Stimulated activated CD8-positive, alpha-beta memory T cell treated with anti-CD3 and anti-CD28 coated beads, Interleukin-2, amount 100 ng/mL, for 1 hour (primary cell): ENCODE data around the gene AGAP1.
"Not testable (repeated sequence)": the region's sequence is repeated elsewhere in the genome, so short reads cannot be mapped to it uniquely, and the experiment has no call there.

Experiments used
- DNase-seq, 2 donors: peaks; one replicate each; pipeline ENCODE4 v3.0.0-alpha.2; 2020; ENCODE audit warnings: low read depth in 2 of 2

The AGAP1 gene

DNA sequence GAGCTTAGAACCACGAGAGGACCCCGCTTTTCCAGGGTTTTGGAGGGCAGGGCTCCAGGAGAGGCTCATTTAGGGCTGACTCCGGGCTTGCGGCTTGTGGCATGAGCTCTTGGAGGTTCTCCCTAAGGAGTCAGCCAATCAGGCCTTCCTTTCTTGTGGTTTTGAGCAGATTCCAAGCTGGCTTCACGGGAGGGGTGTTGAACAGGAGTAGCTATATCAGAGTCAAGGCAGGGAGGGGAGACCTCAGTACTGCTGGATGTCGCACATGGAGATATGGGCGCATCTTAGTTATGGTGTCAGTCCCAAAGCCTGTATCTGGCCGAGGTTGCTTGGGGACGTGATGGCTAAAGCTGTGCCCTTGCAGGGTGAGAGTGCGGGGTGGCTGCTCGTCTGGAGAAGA is 98.6 kb downstream of the AGAP1 start:
- DNase-seq: no peak

DNA sequence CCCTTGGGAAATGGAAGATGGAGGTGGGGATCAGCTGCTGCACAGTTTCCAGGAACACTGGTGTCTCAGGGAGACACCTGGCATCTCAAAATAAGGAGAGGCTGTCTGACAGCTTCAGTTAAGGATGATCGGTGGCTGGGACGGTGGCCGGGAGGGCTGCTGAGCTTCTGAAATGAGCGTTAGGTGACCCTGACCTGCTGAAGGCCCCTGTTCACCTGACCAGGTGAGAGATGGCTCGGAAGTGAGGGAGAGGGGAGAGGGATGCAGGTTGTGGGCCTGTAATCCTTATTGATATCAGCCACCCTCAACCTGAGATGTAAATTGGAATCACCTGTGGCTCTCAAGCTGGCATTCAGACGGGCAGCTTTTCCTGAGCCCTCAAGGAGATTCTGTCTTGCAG is 99.0 kb downstream of the AGAP1 start:
- DNase-seq: no peak

DNA sequence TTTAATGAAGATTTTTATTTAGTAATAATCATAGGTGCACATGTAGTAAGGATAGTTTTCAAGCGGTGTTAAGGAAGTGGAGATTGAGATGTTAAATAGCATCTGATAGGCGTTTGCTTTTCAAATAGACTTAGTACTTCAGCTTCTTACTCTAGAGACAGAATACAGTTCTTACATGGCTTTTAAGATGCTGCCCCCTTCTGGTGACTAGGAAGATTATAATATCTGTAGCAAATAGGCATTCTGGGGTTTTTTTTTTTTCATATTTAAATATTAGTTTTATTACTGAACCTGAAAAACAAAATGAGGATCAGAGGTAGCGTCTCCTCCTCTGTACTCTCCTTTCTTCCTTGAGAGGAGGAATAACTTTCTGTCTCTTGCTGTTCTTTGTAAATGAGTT is 100.2 kb downstream of the AGAP1 start:
- no peak for DNase-seq

DNA sequence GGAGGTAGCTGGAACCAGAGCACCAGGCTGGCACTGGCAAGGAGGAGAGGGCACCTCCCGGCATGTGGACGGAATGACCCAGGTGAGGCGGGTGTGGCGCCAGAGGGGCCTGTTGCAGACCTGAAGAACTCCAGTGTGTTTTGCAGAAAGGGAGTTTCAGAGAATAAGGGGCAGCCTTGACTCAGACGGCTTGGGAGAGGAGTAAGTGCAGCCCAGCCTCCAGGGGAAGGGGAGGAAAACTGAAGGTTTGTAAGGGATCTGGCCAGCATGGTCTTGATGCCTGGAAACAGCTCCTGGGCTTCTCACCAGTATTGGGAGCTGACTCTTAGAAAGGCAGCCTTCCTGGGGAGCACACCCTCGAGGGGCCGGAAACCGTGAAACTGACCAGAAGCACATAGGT is 101.1 kb downstream of the AGAP1 start:
- no peak for DNase-seq

DNA sequence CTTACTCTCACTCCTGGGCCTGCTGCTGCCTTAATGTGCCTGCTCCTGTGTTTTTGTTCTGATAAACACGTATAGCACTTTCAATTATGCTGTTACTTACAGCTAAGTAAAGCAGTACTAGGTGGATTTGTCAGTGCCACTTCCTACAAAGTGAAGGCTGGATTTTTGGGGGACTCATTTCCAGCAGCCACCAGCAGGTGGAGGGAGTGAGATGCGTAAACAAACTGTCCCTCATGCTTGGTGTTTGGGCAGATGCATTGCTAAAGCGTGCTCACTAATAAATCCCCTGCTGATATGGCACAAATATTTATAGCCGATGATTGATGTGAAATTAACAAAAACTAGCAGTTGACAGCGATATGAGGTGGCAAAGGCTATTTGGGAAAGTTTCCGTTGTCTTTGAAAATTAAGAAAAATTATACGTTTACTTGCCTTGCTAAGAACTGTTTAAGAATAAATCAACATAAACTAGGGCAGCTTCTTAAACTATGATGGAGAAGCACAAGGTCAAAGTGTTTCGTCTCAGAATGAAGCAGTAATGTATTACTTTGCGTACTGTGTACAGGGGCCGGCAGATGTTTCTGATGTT is 101.7 kb downstream of the AGAP1 start:
- no peak for DNase-seq

DNA sequence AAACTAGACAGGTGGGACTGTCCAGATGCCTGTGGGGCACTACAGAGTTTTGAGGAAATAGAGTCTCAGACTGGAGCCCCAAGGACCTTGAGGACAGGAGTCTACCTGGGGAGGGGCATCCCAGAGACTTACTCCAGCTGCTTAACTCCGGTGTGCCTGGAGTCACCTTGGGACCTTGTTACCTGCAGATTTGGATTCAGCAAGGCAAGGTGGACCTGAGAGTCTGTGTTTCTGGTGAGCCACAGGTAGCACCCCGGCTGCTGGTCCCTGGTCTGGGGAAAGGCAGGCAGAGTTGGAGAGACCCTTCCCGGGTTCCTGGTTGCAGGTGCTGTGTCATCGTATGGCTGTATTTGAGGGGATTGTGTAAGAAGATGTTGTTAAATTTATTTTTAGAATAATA is 102.4 kb downstream of the AGAP1 start:
- DNase-seq: no peak

DNA sequence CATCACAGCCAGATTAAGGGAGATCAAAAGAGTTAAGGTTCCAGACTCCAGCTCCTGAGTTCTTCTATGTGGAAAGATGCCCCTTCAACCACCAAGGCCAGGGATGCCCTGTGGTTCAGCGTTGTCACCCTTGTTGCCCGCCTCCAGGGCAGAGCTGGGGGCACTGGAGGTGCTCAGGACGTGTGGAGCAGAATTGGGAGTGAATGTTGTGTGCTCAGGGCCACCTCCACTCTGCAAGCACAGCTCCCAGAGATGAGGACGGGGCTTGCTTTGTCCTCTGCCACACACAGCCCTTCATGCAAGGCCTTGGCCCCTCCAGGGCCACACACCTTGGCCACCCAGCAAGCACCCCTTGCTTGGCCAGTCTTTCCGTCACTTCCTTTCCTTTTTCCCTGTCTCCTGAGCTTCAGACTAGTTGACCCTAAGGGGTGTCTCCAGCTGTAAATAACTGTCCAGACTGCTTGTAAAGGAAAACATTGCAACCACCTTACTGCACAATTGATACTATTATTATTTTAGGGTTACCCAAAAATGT is 103.3 kb downstream of the AGAP1 start:
- no peak for DNase-seq

DNA sequence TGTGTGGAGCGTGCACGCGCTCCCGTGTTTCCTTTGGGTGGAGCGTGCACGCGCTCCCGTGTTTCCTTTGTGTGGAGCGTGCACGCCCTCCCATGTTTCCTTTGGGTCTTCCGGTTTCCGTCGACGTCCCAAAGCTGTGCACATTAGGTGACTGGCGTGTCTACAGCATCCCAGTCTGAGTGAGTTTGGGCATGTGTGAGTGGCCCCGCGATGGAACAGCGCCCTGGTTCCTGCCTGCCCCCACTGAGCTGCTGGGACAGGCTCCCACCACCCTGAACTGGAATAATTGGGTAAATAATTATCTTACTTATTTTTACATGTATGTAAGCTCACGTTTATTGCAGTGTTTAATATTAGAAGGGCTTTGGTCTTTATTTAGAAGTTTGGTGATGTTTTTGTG is 104.2 kb downstream of the AGAP1 start:
- DNase-seq: no peak

DNA sequence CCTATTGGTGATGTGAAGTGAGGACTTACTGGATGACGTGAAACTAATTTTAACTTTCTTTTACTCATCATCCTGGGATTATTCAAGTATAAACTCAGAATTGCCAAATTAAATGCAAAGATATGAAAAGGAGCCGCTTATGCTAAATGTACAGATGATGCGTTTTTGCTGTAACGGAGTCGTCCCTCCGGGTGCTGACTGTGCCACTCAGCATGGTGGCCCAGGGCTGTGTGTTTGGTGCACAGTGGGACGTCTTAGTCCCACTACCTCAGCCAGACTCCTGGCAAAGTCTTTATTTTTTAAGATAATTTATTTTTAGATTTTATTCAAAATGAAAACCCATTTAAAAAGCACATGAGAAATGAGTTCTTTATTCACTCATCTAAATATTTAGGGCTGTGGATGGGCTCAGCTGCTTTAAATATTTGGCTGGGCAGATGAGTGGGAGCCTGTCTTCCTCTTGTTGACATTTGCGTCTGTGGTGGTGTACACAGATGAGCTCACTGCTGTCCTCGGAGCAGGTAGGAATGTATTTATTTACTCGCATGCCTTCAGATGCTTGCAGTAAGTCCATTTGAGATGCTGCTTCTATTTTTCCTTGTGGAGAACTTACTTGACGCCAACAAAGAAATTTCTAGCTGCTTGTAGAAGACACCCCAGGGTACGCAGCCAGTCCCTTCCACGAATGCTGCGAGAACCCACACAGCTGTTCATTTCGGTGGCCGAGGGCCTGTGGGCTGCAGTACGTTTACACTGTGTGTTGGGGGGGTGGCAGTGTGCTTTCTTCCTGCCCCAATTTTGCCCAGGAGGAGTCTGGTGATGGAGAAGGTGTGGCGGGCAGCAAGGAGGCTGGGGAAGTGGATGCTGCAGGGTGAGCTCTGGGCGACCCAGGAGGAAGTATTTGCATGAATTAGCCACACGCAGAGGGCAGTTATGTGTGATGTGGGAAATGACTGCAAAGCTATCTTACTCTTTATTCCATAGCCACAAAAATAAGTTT is 105.0 kb downstream of the AGAP1 start:
- no peak for DNase-seq

DNA sequence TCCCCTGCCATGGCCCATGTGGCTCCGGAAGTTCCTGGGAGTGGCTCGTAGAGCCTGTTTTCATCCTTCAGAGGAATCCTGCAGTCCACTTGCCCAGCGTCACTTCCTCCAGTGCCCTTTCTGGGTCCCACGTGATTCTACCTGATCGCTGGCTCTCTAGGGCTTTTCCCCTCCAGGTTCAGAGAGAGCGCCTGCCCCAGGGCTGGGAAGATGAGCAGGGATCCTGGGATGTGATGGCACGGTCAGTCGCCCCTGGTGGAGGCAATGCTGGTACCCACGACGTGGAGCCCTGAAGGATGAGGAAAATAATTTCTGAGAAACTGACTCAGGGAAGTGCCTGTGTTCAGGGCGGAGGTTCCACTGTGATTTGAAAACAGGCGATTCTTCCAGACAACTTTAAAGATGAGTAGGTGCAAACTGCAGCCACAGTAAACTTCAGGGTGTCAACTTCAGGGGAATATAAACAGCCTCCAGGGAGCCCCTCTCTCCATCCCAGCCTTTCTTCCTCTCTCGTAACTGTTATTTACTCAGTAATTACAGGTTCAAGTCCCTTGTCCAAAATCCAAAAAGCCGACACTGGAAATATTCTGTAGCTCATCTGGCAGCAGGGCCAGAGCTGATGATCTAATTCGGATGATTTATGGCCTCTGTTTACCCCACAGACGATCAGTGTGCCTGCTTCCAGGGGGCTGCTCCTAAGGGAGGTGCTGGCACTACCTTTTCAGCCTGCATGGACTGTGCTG is 105.9 kb downstream of the AGAP1 start:
- DNase-seq: no peak

DNA sequence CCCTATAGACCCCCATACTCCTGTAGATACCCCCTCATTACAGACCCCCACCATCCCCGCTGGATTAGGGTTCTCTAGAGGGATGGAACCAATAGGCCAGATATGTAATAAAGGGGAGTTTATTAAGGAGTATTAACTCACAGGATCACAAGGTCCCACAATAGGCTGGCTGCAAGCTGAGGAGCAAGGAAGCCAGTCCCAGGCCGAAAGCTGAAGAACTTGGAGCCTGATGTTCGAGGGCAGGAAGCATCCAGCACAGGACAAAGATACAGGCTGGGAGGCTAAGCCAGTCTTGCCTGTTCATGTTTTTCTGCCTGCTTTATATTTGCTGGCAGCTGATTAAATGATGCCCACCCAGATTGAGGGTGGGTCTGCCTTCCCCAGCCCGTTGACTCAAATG is 106.6 kb downstream of the AGAP1 start:
- no peak for DNase-seq

DNA sequence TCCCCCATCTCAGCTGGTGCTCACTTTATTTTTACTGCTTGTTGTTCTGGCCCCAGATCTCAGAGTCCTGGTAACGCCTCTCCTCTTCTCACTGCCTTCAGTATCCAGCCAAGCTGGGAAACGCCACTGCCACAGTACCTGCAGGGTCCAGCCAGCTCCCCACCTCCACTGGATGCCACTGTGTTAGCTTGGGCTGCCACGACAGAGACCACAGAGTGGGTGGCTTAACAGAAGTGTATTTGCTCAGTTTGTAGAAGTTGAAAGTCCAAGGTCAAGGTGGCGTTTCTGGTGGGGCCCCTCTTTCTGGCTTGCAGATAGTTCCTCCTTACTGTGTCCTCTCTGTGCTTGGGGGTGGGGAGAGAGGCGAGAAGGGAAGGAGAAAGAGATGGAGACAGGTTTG is 107.1 kb downstream of the AGAP1 start:
- DNase-seq: no peak

DNA sequence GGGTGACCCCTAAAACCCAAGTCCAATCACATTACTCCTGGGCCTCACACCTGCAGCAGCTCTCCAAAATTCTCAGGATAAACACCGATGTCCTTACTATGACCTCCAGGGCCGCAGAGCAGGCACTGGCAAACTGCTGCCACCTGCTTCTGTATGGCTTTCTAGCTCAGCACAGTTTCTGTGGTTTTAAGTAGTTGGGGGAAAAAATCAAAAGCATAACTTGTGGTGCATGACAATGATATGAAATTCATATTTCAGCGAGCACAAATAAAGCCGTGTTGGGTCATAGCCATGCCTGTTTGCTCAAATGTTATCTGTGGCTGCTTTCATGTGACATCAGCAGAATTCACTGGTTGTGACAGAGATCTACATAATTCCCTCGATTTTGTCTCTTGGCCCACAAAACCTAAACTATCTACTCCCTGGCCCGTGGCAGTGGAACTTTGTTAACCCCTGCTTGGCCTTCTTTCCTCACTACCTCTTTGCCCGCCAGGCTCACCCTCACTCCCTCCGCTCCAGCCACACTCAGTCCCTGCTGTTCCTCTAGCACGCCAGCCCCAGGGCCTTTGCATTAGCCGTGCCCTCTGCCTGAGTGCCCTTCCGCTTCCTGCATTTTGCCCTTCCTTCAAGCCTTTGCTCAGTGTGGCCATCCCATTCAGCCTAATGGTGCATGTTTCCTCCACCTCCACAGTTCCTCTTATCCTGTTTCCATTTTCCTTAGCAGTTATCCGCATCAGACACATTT is 108.3 kb downstream of the AGAP1 start:
- no peak for DNase-seq

DNA sequence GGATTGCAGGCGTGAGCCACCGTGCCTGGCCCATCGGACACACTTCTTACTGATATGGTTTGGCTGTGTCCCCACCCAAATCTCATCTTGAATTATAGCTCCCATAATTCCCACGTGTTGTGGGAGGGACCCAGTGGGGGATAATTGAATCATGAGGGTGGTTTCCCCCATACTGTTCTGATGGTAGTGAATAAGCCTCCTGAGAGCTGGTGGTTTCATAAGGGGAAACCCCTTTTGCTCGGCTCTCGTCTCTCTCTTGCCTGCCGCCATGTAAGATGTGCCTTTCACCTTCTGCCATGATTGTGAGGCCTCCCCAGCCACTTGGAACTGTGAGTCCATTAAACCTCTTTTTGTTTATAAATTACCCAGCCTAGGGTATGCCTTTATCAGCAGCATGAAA is 109.1 kb downstream of the AGAP1 start:
- DNase-seq: not testable (repeated sequence)

DNA sequence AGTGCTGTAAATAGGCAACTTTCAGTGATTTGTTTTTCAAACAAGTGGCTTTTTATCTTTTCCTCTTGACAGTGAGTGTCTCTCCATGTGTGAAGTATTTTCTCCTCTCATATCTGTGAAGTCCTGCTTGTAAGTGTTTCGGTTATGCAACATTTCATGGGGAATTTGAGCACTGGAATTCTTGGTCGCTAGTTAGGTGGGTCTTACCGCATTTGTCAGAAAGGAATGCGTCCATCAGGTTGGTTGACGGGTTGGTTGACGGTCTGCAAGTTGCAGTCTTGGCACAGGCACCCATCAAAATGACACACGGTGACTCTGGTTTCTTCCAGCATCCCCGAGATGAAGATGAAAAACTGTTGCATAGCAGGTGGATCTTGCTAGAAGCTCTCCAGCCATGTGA is 109.8 kb downstream of the AGAP1 start:
- DNase-seq: no peak

DNA sequence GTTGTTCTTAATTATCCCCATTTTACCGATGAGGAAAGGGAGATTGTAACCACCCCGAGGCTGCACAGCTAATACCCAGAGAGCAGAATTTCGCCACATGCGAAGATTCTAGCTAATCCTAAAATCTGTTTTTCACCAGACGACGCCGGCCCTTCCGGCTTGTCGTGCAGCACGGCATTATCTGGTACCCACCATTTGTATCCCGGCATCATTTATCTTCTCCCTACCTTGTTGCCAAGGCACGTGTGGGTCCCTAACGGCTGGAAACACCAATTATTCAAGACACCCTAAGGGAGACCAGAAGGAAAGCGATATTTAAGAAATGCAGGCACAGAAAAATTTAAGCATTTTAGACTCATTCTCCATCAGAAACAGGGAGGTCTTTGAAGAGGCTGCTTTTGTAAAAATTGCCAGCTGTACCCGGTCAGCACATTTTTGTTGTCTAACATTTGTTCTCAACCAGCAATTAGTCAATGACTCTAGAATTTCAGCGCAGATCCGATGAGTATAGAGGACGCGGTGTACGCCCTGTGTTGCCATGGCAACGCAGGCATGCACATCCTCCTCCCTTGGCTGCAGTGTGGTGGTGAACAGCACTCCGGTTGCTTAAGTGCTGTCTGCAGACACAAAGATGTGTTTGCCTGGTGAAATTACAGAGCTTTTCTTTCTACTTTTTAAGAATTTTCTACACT is 111.6 kb downstream of the AGAP1 start:
- DNase-seq: no peak

DNA sequence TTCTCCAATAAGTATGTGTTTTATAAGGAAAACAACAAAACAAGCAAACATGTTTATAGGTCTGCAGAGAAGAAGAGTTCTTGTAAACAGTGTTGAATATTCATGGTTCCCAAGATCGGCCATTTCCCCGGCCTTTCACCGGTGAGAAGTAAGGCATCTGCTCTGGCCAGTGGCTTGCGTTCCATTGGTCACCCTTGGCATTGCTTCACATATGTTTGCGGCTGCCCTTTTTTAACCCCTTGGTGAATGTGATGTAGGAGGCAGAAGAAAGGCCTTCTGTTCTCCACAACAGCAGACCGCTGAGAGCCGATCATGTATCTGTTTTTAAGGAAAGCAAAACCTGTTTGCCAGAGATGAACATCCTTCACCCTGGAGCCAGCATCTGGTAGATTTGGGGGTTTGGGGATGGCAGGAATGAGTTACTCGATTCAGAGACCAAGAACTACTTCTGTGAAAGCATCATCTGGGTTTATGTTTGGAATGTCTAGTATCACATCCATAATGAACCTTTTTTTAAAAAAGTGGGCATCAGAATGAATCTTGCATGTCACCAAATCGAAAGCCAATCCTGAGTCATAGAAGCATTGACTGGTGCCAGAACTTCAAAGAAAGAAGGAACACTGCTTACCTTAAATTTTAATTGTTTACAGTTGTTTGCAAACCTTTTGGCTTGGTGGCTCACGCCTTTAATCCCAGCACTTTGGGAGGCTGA is 112.3 kb downstream of the AGAP1 start:
- DNase-seq: no peak

DNA sequence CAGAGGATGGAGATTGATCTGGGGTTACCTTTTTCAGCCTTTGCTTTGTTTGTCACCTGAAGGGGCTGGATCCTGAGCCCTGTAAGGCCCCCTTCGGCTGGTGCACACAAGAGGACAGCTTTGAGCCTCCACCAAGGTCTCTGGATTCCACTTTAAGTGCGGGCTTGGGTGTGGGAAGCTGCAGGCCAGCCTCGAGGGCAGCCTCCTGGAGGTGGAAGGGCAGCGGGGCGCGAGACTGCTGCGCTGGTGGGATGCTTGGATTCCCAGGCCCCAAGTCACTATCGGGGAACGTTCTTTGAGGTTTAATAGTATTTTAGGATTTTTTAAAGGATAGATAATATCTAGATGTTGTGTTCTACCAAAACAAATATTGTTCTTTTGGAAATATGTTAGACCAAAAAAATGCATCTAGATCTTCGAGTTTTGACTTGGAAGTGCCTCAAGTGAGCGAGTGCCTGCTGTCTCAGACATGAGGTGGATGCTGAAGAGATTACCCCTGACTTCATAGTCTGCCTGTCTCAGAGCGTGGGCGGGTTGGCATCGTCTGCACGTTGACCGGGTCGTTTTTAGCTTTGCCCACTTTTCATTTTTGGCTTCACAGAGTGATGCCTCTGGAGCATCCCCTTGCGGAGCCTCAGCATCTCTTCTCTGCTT is 113.8 kb downstream of the AGAP1 start:
- no peak for DNase-seq

DNA sequence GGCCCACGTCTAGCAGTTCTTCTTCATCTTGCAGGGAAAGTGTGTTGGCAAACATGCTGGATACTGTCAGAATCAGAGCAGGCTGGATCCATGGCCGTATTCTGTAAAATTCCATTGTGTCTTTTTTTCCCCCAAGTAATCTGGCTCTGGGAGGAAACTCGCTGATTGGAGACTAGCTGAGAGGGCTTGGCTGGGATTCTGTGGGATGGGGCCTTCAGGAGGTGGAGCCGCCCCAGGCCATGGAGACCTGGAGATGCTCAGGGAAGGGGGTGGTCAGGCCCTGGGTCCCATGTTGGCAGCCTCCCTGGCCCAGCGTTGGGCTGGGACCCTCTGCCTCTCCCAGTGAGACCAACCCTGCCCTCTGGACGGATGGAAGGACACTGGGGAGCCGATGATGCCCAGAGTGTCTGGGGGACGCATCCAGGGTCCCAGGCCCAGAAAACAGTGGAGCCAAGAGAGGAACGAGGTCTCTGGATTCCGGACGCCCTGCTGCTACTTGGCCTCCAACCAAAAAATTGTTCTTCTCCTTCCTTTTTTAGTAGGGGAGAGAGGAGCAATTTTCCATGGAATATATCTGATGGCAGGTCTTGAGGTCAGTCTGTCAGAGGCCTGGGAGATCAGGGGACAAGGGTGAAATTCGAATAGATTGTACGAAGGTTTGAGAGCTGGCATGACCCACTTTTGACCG is 114.5 kb downstream of the AGAP1 start:
- DNase-seq: no peak
